Natural killer cell (primary cell): ENCODE data around the gene HOXC12. TPM values are rescaled to one million over a fixed set of nuclear protein-coding genes. Genes with fewer than 3 reads are reported as not detected.

Experiments
- ATAC-seq, 3 donors: fragments of 150-1000 bp in 2 of 3; fragments of 200-7000 bp in 1 of 3; cut with Tn5 transposase; 1 replicate in 1 of 3; 2 replicates in 2 of 3; pipeline ENCODE4 v1.10.0; 2021; ENCODE audit warnings: mild to moderate bottlenecking in 2 of 3, moderate library complexity in 2 of 3
- DNase-seq, 2 donors: peaks; one replicate each; pipeline versions ENCODE4 v3.0.0 to v3.0.0-alpha.2; 2013 to 2021; ENCODE audit warnings: mixed read lengths in 1 of 2
- H3K27ac ChIP-seq: one replicate; pipeline ENCODE4 v1.5.1; 2013; ENCODE audit warnings: mild to moderate bottlenecking, low read length
- H3K27me3 ChIP-seq: one replicate; pipeline ENCODE4 v1.6.1; 2013; ENCODE audit warnings: low read length; ENCODE audit not compliant: control insufficient read depth, insufficient read depth
- H3K36me3 ChIP-seq: one replicate; pipeline ENCODE4 v1.6.1; 2013; ENCODE audit warnings: low read length; ENCODE audit not compliant: control insufficient read depth, insufficient read depth
- H3K4me1 ChIP-seq: one replicate; pipeline ENCODE4 v1.6.1; 2013; ENCODE audit warnings: low read length; ENCODE audit not compliant: control insufficient read depth, insufficient read depth
- H3K4me3 ChIP-seq: one replicate; pipeline ENCODE4 v1.5.1; 2013; ENCODE audit warnings: low read length
- H3K9me3 ChIP-seq: one replicate; pipeline ENCODE4 v1.6.1; 2013; ENCODE audit warnings: low read length; ENCODE audit not compliant: control insufficient read depth, insufficient read depth
- H3K27ac Mint-ChIP-seq, 2 donors: one replicate each; pipeline ENCODE4 v1.8.0; 2022; ENCODE audit warnings: mild to moderate bottlenecking in 2 of 2, mixed read lengths in 2 of 2, moderate library complexity in 1 of 2
- H3K27me3 Mint-ChIP-seq, 2 donors: one replicate each; pipeline ENCODE4 v1.8.0; 2022; ENCODE audit warnings: low read depth in 2 of 2, mixed read lengths in 2 of 2
- H3K36me3 Mint-ChIP-seq: one replicate; pipeline ENCODE4 v1.8.0; 2022; ENCODE audit warnings: mixed read lengths
- H3K4me1 Mint-ChIP-seq, 2 donors: one replicate each; pipeline ENCODE4 v1.8.0; 2022; ENCODE audit warnings: mixed read lengths in 2 of 2
- H3K4me3 Mint-ChIP-seq: one replicate; pipeline ENCODE4 v1.8.0; 2022; ENCODE audit warnings: mild to moderate bottlenecking, moderate library complexity, mixed read lengths
- H3K9me3 Mint-ChIP-seq, 2 donors: one replicate each; pipeline ENCODE4 v1.8.0; 2022; ENCODE audit warnings: mixed read lengths in 2 of 2
- WGBS: methylation state at CpG from one replicate; pipeline ENCODE4 v1.1.7; 2013; ENCODE audit warnings: missing lambda C conversion rate; ENCODE audit not compliant: insufficient coverage; 5-methylcytosine and 5-hydroxymethylcytosine counted together
- intact Hi-C: fragments of 100-400 bp; cut with micrococcal nuclease; formaldehyde crosslinking; loops from one replicate; pipeline ENCODE4 v1.14.2; 2022
- total RNA-seq, 4 donors: library from RNA; stranded (reverse); fragments of 120-200 nt in 1 of 4; gene quantifications; one replicate each; pipeline versions ENCODE4 v1.2.3 to v1.2.4, GENCODE V29; 2013 to 2022
- TF ChIP-seq, protein P1 (sequence below): fragments of 200-600 bp; IDR thresholded peaks from one replicate; pipeline ENCODE4 v1.8.0; 2022; ENCODE audit warnings: antibody characterized with exemption

Gene HOXC12
- total RNA-seq, 3 donors from 2014 or later (not counting 1 experiment from before 2014, with no cell fraction given), result not detected

GRCh38 chr12:53940443-53941014 is 14.2 kb upstream of the HOXC12 start:
- TF ChIP-seq, protein P1, sequence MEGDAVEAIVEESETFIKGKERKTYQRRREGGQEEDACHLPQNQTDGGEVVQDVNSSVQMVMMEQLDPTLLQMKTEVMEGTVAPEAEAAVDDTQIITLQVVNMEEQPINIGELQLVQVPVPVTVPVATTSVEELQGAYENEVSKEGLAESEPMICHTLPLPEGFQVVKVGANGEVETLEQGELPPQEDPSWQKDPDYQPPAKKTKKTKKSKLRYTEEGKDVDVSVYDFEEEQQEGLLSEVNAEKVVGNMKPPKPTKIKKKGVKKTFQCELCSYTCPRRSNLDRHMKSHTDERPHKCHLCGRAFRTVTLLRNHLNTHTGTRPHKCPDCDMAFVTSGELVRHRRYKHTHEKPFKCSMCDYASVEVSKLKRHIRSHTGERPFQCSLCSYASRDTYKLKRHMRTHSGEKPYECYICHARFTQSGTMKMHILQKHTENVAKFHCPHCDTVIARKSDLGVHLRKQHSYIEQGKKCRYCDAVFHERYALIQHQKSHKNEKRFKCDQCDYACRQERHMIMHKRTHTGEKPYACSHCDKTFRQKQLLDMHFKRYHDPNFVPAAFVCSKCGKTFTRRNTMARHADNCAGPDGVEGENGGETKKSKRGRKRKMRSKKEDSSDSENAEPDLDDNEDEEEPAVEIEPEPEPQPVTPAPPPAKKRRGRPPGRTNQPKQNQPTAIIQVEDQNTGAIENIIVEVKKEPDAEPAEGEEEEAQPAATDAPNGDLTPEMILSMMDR, result no peak
- peaks cover 8% of the 10 kb centered on the region for H3K4me1 ChIP-seq
- 12% methylated on average over 9 of the region's 9 CpGs for whole genome bisulfite sequencing
- Mint-ChIP-seq H3K27me3 (peaks cover 82 to 83% of the 10 kb centered on the region in 2 donors), H3K27ac (no peak overlapping the region), H3K36me3 (no peaks in the 10 kb centered on the region), H3K4me1 (peaks cover 7 to 8% of the 10 kb centered on the region in 2 donors), H3K9me3 (no peaks in the 10 kb centered on the region), H3K4me3 (no peak overlapping the region)
- intact Hi-C loops, result no loop called here
- ATAC-seq (no peak), DNase-seq (no peak)
- H3K36me3 ChIP-seq, result no peaks in the 10 kb centered on the region
- H3K27me3 ChIP-seq, result peaks cover 78% of the 10 kb centered on the region
- H3K27ac ChIP-seq, result no peak overlapping the region
- no peaks in the 10 kb centered on the region for H3K9me3 ChIP-seq
- H3K4me3 ChIP-seq, result no peak overlapping the region

DNA sequence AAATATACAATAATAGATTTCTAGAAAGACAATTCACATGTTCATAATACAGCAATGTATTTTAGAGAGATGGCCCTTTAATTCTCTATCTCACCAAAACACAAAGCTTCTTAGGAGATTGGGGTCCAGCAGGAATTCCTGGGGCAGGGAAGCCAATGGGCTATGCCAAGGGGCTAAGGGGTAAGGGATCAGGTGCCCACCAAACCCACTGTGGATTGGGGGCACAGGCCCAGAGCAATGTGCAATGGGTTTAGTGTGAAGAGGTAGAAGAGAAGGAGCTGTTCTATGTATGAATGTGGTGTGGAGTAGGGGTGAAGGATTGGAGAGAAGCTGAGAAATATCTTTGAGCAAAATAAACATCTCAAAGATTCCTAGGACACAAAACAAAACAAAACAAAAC is 13.5 kb upstream of the HOXC12 start:
- Mint-ChIP-seq H3K27me3 (peaks cover 82 to 83% of the 10 kb centered on the region in 2 donors), H3K36me3 (no peaks in the 10 kb centered on the region), H3K4me3 (no peak overlapping the region), H3K27ac (no peak overlapping the region), H3K9me3 (no peaks in the 10 kb centered on the region), H3K4me1 (peaks cover 4 to 5% of the 10 kb centered on the region in 2 donors)
- no peak overlapping the region for H3K27ac ChIP-seq
- H3K4me1 ChIP-seq, result peaks cover 8% of the 10 kb centered on the region
- intact Hi-C loops, result no loop called here
- DNase-seq (no peak), ATAC-seq (no peak)
- TF ChIP-seq, protein P1, result no peak
- peaks cover 80% of the 10 kb centered on the region for H3K27me3 ChIP-seq
- no peak overlapping the region for H3K4me3 ChIP-seq
- no peaks in the 10 kb centered on the region for H3K36me3 ChIP-seq
- H3K9me3 ChIP-seq, result no peaks in the 10 kb centered on the region

DNA sequence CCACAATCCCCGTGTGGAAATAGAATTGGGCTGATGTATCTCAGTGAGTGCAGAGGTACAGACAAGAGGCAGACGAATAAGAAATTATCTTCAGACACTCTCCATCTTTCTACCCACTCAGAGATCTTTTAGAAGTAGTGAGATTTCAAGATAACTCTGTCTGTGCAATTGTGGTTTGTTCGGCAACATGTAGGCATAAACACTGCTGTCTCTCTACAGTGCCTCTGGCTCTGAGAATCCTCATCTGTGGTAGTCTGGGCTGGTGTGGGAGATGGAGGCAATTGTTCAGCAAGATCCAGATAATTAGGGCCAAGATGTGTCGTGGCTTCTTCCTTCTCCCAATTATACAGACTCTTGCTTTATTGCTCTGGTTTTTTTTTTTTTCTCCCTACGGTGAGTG is 13.0 kb upstream of the HOXC12 start:
- H3K36me3 ChIP-seq, result no peaks in the 10 kb centered on the region
- Mint-ChIP-seq H3K4me1 (peaks cover 4 to 5% of the 10 kb centered on the region in 2 donors), H3K27ac (no peak overlapping the region), H3K36me3 (no peaks in the 10 kb centered on the region), H3K4me3 (no peak overlapping the region), H3K27me3 (peaks cover 83 to 84% of the 10 kb centered on the region in 2 donors), H3K9me3 (no peaks in the 10 kb centered on the region)
- H3K27ac ChIP-seq, result no peak overlapping the region
- TF ChIP-seq, protein P1, result no peak
- peaks cover 80% of the 10 kb centered on the region for H3K27me3 ChIP-seq
- 46% methylated on average over 1 of the region's 5 CpGs for WGBS
- intact Hi-C loops, result no loop called here
- DNase-seq, result no peak
- peaks cover 8% of the 10 kb centered on the region for H3K4me1 ChIP-seq
- no peak for ATAC-seq
- no peaks in the 10 kb centered on the region for H3K9me3 ChIP-seq
- no peak overlapping the region for H3K4me3 ChIP-seq

DNA sequence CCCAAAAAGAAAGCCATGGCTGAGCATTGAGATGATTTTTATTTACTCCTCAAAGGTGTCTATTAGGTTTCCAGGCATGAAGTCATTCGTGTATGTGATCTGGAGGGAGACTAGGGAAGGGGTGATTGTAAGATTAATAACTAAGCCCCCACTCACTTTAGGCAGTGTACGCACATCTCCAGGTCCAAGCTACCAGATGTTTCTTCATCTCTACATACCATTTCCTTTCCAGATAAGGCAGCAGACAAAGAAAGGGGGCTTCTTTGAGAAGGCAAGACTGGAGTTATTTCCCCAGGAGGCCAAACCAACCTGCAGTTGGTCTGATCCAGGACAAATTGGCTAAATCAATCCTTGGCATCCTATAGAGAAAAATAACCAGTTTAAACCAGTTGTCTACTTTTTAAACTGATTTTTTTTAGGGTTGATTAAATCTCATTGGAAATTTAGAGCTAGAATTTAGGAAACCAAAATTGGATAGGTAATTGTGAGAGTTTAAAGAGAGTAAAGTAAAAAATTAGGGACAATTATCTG is 12.2 kb upstream of the HOXC12 start:
- no peak overlapping the region for H3K27ac Mint-ChIP-seq
- 40% methylated on average over 1 of the region's 2 CpGs for WGBS
- Histone ChIP-seq H3K27me3 (peaks cover 78% of the 10 kb centered on the region), H3K4me1 (peaks cover 8% of the 10 kb centered on the region), H3K9me3 (no peaks in the 10 kb centered on the region), H3K4me3 (no peak overlapping the region), H3K27ac (no peak overlapping the region), H3K36me3 (no peaks in the 10 kb centered on the region)
- intact Hi-C loops, result no loop called here
- no peaks in the 10 kb centered on the region for H3K36me3 Mint-ChIP-seq
- H3K4me3 Mint-ChIP-seq, result no peak overlapping the region
- ATAC-seq, result no peak
- peaks cover 4 to 5% of the 10 kb centered on the region in 2 donors for H3K4me1 Mint-ChIP-seq
- H3K9me3 Mint-ChIP-seq, result no peaks in the 10 kb centered on the region
- DNase-seq, result no peak
- TF ChIP-seq, protein P1, result no peak
- peaks cover 76 to 80% of the 10 kb centered on the region in 2 donors for H3K27me3 Mint-ChIP-seq
